ENCODE data around the gene TMEM214.
A peak's percentile ranks its signal among the peaks of the same experiment; 100 is the strongest.

Gene TMEM214

GRCh38 chr2:27041752-27042151 lies 9.0 kb downstream of the TMEM214 start:
- DNase-seq = no peak

DNA sequence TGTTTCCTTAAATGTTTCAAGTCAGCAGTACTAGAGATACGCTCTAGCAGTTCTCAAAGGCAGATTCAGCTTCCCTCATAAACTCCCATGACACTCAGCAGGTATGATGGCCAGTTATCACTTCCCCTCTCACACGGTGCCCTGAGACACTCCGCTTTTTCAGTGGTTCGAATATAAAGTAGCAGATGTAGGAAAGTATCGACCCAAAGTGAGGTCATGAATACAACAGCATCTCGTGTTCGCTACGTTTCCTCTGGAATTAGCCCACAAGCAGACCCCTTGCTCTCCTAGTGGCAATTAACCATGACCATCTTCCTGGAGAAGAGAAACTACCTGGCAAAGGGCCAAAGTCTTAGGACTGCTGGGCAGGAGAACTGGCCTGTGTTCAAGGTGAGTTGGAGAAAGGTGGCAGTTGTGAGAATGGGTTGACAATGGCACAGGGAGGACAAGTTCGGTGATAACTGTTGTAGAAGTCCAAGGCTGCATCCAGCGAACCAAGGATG lies 9.4 kb downstream of the TMEM214 start:
- DNase-seq = no peak

DNA sequence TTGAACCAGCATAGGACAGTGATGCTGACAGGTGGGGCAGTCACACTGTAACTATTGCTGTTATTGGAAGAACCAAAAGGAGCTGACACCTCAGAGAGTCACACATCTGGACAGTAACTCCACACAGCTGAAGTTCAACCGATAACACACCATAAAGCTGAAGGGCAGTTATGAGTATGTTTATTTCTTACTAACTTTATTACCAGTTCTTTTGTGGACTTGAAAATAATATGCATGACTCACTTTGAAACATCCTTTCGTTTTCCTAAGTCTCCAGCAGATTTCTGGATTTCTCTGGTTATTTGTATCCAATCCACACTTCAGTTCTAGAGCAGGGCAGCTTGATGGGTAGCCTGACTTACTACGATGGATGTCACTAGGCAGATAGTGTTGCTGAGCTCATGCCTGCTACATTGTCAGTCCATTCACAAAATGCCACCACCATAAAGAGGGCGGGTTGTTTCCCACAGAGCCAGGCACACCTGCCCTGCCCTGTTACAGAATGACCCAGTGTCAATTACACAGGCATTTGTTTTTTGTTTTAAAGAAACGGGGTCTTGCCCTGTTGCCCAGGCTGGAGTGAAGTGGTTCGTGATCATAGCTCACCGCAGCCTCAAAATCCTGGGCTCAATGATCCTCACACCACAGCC lies 10.3 kb downstream of the TMEM214 start:
- DNase-seq = no peak

- DNase-seq = no peak
Measured at GRCh38 chr2:27049422-27050280, 16.9 kb downstream of the TMEM214 start.

GRCh38 chr2:27050281-27050995 lies 17.7 kb downstream of the TMEM214 start:
- DNase-seq = peak; percentile 99

DNA sequence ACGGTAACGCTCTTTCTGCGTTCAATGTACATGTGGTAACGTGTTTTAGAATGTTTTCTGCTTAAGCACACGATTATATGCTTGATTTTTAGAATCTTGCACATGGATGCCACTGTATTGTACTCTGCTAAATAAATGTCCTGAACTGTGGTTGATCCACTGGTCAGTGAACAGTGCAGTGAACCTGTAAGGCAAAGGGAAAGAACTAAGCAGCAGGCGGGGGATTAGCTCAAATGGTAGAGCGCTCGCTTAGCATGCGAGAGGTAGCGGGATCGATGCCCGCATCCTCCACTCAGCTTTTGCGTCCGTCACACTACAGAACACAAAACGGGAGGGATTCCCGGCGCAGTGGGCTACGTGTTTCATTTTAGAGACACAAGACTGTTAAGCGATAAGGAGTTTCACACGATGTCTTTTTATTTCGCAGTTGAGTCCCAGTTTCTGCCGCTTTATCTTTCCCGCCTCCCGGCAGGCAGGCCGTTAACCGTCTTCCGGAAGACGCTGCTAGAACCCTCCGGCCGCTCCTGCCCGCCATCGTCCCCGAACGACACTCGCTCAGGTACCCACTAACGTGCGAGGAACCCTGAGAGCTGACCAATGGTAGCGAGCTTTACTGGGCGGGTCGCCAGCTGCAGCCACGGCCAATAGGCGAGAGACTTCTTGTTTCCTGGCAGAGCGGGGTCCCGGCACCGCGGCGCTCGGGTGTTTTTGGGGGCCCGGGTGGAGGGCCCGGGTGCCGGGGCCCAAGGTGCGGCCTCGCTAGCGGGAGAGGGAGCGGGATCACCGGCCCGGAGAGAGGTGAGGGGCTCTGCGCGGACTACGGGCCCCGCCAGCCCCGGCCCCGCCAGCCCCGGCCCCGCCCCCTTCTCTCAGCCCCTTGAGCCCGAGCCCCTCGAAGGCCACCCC lies 18.5 kb downstream of the TMEM214 start, which contains the start of gene AGBL5:
Gene AGBL5, plus strand, starts transcription at position 673 of the 906 bp plus-strand sequence. CDS start 1,291 bp downstream, outside the sequence.
- peak; percentile 94 for DNase-seq

- DNase-seq = no peak
Measured at GRCh38 chr2:27051902-27052645, 19.3 kb downstream of the TMEM214 start.

DNA sequence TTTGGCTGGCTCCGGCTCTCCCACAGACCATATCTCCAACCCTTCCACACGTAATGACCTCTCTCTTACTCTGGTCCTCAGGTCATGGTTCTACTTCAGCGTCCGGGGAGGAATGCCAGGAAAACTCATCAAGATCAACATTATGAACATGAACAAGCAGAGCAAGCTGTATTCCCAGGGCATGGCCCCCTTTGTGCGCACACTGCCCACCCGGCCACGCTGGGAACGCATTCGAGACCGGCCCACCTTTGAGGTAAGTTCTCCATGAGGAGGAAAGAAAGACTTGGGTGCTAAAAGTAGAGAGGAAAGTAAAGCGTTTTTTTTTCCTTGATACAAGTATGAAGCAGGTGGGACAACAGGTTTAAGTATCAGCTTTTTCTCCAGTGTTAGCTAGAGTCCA lies 20.6 kb downstream of the TMEM214 start:
- DNase-seq = no peak

DNA sequence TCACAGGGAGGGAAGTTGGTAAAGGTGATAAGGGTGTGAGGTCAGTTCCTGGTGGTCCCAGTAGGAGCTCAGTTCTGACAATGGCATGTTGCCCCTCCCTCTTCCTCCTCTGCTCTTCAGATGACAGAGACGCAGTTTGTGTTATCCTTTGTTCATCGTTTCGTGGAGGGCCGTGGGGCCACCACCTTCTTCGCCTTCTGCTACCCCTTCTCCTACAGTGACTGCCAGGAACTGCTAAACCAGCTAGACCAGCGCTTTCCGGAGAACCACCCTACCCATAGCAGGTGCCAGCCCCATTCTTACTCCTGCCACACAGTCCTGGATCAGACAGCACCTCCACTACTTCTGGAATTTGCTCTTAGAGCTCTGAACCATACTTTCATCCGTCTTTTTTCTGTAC lies 21.0 kb downstream of the TMEM214 start:
- DNase-seq = no peak

- no peak for DNase-seq
Measured at GRCh38 chr2:27054721-27055120, 22.0 kb downstream of the TMEM214 start.

DNA sequence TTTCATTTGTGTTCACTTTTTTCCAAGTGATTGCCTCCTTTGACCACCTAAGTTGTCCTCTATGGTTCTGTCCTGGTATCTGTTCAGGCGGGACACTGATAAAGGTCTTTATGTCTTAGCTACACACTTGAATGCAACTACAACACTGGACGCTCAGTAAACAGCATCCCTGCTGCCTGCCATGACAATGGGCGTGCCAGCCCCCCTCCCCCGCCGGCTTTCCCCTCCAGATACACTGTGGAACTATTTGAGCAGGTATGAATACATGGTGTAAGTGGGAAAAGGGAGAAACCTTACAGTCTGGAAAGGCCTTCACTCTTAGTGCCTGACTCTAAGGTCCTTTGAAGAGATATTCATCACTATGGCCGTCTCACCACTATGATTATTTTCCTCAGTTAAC lies 24.4 kb downstream of the TMEM214 start:
- no peak for DNase-seq

GRCh38 chr2:27058210-27058609 lies 25.4 kb downstream of the TMEM214 start:
- no peak for DNase-seq

DNA sequence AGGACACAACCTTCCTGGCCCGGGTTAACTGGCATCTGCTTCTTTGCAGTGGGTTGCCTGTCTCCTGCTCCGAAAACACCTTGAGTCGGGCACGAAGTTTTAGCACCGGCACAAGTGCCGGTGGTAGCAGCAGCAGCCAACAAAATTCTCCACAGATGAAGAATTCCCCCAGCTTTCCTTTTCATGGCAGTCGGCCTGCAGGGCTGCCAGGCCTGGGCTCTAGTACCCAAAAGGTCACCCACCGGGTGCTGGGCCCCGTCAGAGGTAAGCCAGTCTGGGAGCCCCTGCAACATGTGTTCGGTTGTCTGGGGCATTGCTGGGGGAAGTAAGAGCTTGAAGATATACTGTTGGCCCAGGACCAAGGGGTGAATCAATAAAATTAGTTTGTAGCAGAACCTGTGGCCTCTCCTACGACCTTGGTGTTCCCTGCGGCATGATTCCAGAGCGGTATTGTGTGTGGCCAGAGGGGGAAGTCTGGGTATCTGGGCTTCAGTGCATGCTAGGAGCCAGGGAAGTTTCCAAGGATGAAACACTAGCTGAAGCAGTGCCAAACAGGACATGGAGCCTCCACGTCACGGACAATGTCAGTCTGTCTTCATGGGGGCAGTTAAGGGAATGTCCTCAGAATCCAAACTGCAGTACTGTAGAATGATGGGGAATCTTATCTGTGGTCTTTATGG lies 26.5 kb downstream of the TMEM214 start:
- DNase-seq = no peak

DNA sequence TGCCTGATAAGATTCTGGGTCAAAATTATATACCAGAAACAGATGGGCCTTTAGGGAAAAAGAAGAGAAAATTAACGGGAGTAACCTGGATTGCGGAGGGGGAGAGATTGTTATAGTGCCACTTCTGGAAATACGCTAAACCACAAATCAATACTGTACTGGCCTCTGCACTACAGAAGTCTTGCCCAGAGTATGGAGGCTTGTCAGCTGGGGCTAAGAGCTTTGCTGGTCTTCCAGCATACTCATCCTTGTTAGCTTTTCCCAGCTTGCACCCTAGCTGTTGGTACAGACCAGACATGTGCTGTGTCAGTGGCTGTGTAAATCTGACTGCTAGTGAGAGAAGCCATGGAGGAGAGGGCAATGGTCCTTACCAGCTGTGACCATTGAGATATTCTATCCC lies 27.6 kb downstream of the TMEM214 start:
- DNase-seq = no peak

DNA sequence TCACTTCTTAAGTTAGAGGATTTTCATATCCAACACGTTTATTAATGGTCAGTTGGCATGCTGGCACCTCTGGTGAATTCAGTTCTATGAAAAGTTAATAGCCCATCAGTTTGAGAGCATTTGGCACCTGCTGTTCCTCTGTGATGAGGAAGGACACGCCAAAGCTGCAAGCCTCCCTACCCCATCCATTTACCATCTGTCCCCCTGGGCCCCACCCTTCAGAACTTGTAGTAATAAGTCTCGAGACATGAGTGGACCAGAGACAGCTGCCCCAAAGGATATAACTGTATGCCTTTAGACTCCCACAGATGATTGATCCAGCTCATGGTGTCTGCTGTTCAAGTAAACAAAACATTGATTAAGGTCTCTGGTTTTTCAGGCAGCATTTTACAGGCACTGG lies 32.4 kb downstream of the TMEM214 start:
- no peak for DNase-seq

- no peak for DNase-seq
Measured at GRCh38 chr2:27067385-27067784, 34.6 kb downstream of the TMEM214 start.

DNA sequence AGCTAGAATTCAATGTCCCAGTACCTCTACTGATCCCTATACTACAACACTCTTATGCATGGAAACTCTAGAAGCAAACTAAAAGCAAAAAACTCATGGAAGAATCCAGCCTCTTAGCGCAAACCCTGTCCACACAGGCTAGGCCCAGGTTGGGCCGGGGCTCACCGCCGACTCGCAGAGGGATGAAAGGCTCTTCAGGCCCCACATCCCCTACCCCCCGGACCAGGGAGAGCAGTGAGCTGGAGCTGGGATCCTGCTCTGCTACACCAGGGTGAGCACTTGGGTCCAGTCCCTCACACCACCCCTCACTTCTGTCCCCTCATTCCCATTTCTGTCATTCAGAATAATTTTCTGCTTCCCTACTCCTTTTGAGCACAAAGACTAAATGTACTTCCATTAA lies 36.7 kb downstream of the TMEM214 start:
- no peak for DNase-seq

GRCh38 chr2:27069961-27070618 lies 37.3 kb downstream of the TMEM214 start:
- no peak for DNase-seq

DNA sequence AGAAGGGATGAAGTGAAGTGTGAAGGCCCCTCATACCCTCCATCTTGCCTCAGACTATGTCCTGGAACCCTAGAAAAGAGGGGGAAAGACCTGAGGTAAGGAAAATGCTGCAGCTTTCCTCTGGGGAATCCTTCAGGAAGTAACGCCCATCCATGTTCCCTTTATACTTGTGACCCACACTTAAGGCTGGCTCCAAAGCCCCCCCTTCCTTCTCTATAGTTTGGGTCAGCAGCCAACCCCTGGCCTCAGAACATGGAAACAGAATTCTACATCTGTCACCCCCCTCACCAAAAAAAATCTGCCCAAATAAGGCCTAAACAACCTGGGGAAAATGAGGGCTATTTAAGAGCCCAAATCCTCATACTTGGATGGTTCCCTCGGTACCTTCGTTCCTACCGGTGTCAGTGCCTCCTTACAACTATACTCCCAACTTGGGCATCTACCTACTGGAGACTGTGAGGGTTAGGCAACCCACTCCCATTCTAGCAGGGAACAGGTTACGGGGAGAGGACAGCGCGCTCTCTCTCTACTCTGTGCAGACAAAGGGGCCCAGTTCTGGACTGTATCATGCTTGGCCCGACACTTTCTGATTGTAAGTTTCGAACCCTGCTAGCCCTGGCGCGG lies 38.0 kb downstream of the TMEM214 start:
- DNase-seq = no peak

Data from NCI-H526 treated with DMSO at 0.1 percent for 48 hours (cell line).